Raji (cell line): ENCODE results near the gene KRTAP6-1.

Experiments used
- POLR2A ChIP-seq: IDR thresholded peaks from 2 replicates; pipeline ENCODE4 v1.6.1; 2011; ENCODE audit warnings: low read depth, low read length, control low read depth; ENCODE audit not compliant: insufficient read depth

Gene KRTAP6-1

DNA sequence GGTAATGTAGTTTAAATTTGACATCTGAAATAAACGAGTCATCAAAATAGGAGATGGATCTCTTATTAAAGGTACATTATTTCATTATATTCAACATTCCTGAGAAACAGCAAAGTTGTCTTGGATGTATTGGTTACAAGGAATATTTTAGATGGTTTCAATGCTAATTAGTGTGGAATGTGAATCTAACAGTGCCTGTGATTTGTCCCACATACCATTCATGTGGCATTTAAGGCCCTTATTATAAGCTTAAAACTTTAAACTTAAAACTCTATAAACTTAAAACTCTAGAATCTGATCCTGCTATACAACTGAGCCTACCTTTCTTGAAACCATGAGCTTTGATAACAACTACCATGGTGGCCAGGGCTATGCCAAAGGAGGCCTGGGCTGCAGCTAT lies 12.9 kb downstream of the KRTAP6-1 start, which contains the start of gene KRTAP22-1:
TSS of gene KRTAP22-1 (plus strand) at position 301 of the 400 bp plus-strand sequence.
- no peak for TF ChIP-seq POLR2A

GRCh38 chr21:30598802-30599201 lies 14.9 kb downstream of the KRTAP6-1 start, which contains the start of gene KRTAP6-2:
Gene KRTAP6-2 (minus strand): TSS chr21:30598902. CDS start chr21:30598874, 28 bp downstream.
- TF ChIP-seq POLR2A: no peak

GRCh38 chr21:30592140-30592539 lies 21.6 kb downstream of the KRTAP6-1 start, which contains the start of gene KRTAP6-3:
Gene KRTAP6-3 (plus strand): TSS chr21:30592440. CDS start chr21:30592446, 6 bp downstream.
- no peak for TF ChIP-seq POLR2A

GRCh38 chr21:30590297-30590696 lies 23.4 kb downstream of the KRTAP6-1 start, which contains the start of gene KRTAP22-2:
Gene KRTAP22-2 (minus strand): TSS chr21:30590397.
- no peak for TF ChIP-seq POLR2A

- TF ChIP-seq POLR2A: no peak
Measured at GRCh38 chr21:30582870-30583269, 30.9 kb downstream of the KRTAP6-1 start.

DNA sequence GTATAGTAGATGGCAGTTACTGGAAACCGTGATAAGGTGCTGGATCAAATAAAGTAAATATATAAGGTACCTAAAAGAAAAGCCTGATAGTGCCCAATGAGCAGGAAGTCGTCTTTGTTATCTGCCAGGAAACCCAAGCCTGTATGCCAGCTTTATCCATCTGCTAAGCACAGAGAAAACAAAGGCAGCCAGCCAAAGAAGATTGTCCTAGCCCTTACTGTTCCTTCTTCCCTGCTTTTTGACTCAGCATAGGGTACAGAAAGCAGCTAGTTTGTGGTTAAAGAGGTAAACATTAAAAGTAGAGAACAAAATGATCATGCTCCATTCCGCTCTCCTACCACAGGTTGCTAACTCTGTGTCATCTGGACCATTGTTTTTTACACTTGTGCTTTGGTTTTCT lies 33.6 kb downstream of the KRTAP6-1 start:
- TF ChIP-seq POLR2A: no peak

DNA sequence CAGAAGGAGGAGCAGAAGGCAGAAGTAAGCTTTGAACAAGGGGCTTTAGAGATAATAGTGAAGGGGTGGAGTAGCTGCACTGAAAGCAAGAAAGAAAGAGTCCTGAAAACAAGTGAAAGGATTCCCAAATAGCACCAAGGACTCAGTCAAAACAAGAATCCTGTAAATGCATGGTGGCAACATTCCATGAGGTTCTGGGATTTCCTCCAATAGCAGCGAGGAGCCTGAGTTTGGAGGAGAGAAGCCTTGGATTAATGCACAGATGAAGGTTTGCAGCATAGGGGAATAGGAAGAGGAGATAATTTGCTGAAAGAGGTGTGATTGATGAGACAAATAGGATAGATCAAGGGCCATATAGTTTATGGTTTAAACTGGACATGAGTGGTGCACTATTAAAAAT lies 34.4 kb downstream of the KRTAP6-1 start:
- TF ChIP-seq POLR2A: no peak

DNA sequence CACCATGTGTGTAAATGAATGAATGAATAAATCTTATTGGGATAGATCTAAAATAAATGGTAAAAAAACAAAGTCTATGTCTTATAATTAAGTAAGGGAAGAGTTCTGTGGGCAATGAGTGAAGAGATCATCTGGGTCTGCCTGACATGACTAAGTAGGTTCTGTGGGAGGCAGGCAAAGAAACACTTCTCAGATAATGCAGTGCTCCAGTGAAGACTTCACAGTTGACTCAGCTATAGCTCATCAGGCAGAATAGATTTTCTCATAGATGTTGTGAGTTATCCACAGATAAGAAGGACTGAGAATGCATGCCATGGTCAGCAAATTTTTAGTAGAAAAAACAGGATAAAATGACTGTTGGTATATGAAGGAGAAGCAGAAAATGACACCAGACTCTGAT lies 36.0 kb downstream of the KRTAP6-1 start:
- TF ChIP-seq POLR2A: no peak

GRCh38 chr21:30567617-30568016 lies 46.1 kb downstream of the KRTAP6-1 start:
- TF ChIP-seq POLR2A: no peak

DNA sequence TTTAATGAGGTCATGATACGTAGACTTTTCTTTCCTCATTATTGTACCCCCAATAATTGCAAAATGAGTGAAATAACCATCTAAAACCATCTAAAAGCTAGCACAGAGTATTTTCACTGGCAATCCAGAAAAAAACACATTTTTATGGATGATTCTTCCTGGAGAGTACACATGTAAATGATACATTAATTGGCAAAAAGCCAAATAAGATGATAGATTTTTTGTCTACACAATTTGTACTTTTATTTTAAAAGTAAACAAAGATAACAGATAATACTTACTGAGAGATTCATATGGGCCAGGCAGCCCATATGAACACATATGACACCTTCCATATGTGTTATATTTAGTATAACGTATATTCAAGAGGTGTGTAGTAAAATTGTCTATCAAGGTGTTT lies 50.1 kb downstream of the KRTAP6-1 start:
- TF ChIP-seq POLR2A: no peak
